Measurements from ENCODE around the gene GLB1L2.

- no peak for TF ChIP-seq CTCF (IDR thresholded peaks at IDR 0.05; ENCODE audit: low read length)
- no peak for TF ChIP-seq EZH2 (IDR thresholded peaks at IDR 0.05; ENCODE audit: borderline replicate concordance, low read length)
Measured at GRCh38 chr11:134395002-134395401, 63.2 kb downstream of the GLB1L2 start.
